HepG2 (cell line): ENCODE data around the gene ICOS. TPM values are rescaled to one million over a fixed set of nuclear protein-coding genes. Genes with fewer than 3 reads are reported as not detected.

Experiments
- PAF1 ChIP-seq: IDR thresholded peaks from 2 replicates; pipeline ENCODE4 v1.6.1; 2016; ENCODE audit warnings: missing genetic modification reagents, missing compliant biosample characterization
- ZNF615 ChIP-seq: sonication (generic); formaldehyde crosslinking; IDR thresholded peaks from 2 replicates; pipeline ENCODE4 v1.5.0; 2020; ENCODE audit warnings: mild to moderate bottlenecking, missing genetic modification reagents, borderline replicate concordance
- polyA plus RNA-seq, 8 experiments: library from polyadenylated mRNA; depleted of rRNA in 3 of 8; stranded (reverse) in 7 of 8; unstranded in 1 of 8; fragments of >200 nt; fragmentation: Illumina TruSeq in 4 of 8; extraction: Trizol in 4 of 8; gene quantifications; 2 replicates each; pipeline versions ENCODE4 v1.2.1 to v1.2.3, GENCODE V29; 2011 to 2016; ENCODE audit warnings: low read depth in 4 of 8, missing spikeins in 1 of 8, mixed read lengths in 1 of 8; ENCODE audit not compliant: insufficient read depth in 1 of 8
- total RNA-seq, 5 experiments: library from RNA; depleted of rRNA; stranded (reverse); fragments of >200 nt; fragmentation: Illumina TruSeq; extraction: Trizol; gene quantifications; 2 replicates each; pipeline ENCODE4 v1.2.3, GENCODE V29; 2016; ENCODE audit warnings: low read depth in 1 of 5
- TF ChIP-seq, protein P1 (sequence below): sonication (generic); formaldehyde crosslinking; IDR thresholded peaks from 2 replicates; pipeline ENCODE4 v1.4.0; 2020; ENCODE audit warnings: missing genetic modification reagents
- TF ChIP-seq, protein P2 (sequence below): sonication (generic); formaldehyde crosslinking; IDR thresholded peaks from 2 replicates; pipeline ENCODE4 v1.5.0; 2020; ENCODE audit warnings: mild to moderate bottlenecking, missing genetic modification reagents, moderate library complexity
- TF ChIP-seq, protein P3 (sequence below): IDR thresholded peaks from 2 replicates; pipeline ENCODE4 v1.6.1; 2018; ENCODE audit warnings: missing genetic modification reagents

Gene ICOS
- total and polyA plus RNA-seq, 2 of the 13 experiments (the other 11 are each of a cell fraction or from before 2014, with no cell fraction given) = not detected

DNA sequence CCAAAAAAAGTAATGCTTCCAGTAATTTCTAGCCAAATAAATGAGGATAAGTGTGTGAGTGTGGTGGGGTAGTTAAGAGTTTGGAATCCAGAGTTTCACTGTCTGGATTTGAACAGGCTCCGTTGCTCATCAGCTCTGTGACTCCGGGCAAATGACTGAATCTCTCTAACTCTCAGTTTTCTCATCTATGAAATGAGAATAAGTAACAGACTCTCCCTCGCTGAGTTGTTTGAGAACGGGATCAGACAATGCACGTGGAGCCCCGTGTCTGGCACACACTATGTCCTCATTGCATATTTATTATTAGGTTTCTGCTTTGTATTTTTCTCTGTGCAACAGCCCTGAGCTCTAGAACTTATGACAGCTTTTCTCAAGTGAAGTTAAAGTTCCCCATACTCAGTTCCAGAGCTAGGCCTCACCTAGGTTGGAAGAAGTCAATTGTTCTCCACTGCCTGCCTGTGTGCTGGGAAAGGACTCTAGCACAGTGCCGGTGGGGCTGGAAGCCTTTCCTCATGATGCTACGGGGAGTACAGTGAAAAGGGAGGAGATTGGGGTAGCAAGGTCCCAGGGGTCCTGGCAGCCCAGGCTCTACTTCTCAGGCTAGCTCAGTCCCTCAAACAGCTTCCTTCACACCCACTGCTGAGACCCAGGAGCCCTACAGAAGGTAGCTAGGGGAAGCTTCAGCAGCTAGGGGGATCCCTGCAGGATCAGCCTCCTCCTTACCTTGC is 1.7 kb upstream of the ICOS start (continued):
- TF ChIP-seq, protein P1, sequence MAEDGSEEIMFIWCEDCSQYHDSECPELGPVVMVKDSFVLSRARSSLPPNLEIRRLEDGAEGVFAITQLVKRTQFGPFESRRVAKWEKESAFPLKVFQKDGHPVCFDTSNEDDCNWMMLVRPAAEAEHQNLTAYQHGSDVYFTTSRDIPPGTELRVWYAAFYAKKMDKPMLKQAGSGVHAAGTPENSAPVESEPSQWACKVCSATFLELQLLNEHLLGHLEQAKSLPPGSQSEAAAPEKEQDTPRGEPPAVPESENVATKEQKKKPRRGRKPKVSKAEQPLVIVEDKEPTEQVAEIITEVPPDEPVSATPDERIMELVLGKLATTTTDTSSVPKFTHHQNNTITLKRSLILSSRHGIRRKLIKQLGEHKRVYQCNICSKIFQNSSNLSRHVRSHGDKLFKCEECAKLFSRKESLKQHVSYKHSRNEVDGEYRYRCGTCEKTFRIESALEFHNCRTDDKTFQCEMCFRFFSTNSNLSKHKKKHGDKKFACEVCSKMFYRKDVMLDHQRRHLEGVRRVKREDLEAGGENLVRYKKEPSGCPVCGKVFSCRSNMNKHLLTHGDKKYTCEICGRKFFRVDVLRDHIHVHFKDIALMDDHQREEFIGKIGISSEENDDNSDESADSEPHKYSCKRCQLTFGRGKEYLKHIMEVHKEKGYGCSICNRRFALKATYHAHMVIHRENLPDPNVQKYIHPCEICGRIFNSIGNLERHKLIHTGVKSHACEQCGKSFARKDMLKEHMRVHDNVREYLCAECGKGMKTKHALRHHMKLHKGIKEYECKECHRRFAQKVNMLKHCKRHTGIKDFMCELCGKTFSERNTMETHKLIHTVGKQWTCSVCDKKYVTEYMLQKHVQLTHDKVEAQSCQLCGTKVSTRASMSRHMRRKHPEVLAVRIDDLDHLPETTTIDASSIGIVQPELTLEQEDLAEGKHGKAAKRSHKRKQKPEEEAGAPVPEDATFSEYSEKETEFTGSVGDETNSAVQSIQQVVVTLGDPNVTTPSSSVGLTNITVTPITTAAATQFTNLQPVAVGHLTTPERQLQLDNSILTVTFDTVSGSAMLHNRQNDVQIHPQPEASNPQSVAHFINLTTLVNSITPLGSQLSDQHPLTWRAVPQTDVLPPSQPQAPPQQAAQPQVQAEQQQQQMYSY (CRISPR knock-in tag) = no peak
- TF ChIP-seq, protein P2, sequence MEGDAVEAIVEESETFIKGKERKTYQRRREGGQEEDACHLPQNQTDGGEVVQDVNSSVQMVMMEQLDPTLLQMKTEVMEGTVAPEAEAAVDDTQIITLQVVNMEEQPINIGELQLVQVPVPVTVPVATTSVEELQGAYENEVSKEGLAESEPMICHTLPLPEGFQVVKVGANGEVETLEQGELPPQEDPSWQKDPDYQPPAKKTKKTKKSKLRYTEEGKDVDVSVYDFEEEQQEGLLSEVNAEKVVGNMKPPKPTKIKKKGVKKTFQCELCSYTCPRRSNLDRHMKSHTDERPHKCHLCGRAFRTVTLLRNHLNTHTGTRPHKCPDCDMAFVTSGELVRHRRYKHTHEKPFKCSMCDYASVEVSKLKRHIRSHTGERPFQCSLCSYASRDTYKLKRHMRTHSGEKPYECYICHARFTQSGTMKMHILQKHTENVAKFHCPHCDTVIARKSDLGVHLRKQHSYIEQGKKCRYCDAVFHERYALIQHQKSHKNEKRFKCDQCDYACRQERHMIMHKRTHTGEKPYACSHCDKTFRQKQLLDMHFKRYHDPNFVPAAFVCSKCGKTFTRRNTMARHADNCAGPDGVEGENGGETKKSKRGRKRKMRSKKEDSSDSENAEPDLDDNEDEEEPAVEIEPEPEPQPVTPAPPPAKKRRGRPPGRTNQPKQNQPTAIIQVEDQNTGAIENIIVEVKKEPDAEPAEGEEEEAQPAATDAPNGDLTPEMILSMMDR = no peak
- TF ChIP-seq ZNF615 (CRISPR knock-in tag) = no peak
- no peak for TF ChIP-seq PAF1
- TF ChIP-seq, protein P3, sequence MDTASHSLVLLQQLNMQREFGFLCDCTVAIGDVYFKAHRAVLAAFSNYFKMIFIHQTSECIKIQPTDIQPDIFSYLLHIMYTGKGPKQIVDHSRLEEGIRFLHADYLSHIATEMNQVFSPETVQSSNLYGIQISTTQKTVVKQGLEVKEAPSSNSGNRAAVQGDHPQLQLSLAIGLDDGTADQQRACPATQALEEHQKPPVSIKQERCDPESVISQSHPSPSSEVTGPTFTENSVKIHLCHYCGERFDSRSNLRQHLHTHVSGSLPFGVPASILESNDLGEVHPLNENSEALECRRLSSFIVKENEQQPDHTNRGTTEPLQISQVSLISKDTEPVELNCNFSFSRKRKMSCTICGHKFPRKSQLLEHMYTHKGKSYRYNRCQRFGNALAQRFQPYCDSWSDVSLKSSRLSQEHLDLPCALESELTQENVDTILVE (CRISPR knock-in tag) = no peak
